HG03469 (cell line): ENCODE measurements around the gene SLC35F6.

Experiments
- ATAC-seq: cut with Tn5 transposase; IDR thresholded peaks from one replicate; pipeline ENCODE4 v1.9.1; 2021; ENCODE audit warnings: mild to moderate bottlenecking, moderate library complexity, moderate number of reproducible peaks; ENCODE audit not compliant: unreplicated experiment

The SLC35F6 gene, protein sequence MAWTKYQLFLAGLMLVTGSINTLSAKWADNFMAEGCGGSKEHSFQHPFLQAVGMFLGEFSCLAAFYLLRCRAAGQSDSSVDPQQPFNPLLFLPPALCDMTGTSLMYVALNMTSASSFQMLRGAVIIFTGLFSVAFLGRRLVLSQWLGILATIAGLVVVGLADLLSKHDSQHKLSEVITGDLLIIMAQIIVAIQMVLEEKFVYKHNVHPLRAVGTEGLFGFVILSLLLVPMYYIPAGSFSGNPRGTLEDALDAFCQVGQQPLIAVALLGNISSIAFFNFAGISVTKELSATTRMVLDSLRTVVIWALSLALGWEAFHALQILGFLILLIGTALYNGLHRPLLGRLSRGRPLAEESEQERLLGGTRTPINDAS

DNA sequence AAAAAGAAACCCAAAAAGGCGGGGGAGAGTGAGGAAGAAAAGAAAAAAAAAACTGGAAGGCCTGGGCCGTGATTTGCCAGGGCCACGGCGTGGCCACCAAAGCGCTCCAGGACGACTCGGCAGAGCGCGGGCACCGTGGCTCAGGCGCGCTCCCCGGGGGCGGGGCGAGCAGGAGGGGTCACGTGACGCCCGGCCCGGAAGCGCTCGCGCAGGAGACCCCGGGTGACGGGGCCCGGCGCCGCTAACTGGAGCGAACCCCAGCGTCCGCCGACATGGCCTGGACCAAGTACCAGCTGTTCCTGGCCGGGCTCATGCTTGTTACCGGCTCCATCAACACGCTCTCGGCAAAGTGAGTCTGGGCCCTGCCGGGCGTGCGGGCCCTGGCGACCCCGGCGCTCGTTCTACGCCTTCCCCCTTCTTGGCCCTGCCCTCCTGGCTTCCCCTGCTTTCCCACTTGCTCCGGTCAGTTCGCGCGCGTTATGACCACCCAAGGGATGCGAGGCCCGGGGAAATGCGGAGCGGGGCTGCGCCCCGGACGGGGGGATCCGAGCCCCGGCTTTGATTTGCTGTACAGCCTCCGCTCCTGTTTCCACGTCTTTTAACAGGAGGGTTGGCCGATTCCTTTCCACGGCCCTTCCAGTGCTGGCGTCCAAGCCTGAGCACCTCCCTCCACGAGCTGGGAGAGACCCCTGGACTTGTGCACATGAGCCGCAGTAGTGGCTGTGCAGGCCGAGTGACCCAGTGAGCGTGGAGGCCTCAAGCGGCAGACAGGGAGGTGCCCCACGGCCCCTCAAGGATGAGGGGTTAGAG, at the start of gene SLC35F6:
Gene SLC35F6 (plus strand): TSS at position 207 of the 810 bp plus-strand sequence. CDS start 66 bp downstream, at position 273.
- no peak for ATAC-seq

DNA sequence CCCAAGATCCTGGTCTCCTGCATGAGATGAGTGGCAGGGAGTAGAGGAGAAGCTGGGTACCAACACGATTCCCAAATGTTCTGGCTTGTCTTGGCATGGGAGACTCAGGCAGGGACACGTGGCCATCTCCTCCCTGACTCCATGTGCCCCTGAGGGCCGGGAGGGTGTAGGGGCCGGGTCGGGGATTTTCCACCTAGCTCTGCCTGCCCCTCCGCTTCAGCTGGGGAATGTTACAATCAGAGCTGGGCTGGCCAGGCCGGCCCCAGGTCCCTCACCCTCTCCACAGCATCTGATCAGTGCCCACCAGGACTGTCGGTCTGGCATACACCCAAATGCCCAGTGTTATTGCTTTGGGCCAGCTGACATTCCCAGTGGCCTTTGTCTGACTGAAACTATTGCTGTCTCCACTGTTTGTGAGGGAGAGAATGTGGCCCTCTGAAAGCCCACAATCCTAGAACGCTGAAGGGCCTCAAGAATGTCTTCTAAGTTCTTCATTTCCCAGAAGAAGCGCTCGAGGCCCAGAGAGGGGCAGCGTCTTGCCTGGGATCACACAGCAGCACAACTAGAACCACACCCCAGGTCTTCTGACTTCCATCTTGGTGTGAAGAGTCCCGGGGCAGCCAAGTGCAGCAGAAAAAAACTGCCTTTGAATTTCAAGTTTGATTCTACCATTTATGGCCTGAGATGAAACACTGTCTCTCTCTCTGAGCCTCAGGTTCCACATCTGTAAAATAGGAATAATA, 48.4 kb upstream of the SLC35F6 start:
- ATAC-seq: no peak

DNA sequence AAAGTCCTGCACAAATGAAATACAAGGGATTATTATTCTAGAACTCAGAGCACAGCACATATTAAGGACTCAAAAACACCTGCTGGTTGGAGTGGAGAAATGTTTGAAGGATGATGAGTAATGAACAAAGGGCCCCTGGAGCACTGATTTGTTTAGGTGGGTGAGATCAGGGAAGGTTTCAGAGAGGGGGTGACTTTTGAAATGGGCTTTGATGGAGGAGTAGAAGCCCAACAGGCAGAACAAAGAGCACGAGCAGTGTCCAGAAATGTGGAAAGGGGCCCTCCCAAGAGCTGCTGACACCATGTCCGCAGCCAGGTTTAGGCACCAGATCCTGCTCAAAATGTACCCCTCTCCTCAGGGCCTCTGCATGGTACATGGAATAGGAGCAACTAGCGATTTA, 47.7 kb upstream of the SLC35F6 start:
- ATAC-seq: no peak

DNA sequence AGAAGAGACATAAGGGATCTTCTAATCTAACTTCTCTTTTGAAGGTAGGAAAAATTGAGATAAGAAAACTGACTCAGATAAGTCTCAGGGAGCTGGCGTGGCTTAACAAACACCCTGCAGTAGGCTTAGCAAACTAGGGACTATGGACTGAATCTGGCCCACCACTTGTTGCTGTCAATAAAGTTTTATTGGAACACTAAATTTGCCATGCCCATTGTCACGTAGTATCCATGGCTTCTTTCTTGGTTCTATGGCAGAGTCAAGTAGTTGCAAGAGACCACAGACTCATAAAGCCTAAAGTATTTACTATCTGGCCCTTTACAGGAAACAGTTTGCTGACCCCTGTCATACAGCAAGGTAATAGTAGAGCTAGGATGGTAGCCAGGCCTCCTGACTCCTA, 47.3 kb upstream of the SLC35F6 start:
- no peak for ATAC-seq

DNA sequence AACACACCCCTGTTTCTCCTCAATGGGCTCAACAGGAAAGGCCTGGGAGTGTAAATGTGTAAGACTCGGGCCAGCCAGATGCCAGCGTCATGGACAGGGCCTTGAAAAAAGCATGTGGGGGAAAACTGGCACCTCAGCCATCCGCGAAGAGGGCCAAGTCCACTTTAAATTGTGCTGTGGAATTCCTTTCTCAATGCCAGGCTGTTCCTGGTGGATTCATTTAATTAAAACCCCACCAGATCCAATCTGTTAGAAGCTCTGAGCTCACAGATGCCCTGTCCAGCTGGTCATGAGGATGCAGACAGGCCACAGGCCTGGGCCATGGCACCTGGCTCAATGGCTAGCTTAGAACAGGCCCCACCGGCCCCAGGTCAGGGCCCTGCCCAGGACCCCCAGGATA, 46.7 kb upstream of the SLC35F6 start:
- no peak for ATAC-seq

DNA sequence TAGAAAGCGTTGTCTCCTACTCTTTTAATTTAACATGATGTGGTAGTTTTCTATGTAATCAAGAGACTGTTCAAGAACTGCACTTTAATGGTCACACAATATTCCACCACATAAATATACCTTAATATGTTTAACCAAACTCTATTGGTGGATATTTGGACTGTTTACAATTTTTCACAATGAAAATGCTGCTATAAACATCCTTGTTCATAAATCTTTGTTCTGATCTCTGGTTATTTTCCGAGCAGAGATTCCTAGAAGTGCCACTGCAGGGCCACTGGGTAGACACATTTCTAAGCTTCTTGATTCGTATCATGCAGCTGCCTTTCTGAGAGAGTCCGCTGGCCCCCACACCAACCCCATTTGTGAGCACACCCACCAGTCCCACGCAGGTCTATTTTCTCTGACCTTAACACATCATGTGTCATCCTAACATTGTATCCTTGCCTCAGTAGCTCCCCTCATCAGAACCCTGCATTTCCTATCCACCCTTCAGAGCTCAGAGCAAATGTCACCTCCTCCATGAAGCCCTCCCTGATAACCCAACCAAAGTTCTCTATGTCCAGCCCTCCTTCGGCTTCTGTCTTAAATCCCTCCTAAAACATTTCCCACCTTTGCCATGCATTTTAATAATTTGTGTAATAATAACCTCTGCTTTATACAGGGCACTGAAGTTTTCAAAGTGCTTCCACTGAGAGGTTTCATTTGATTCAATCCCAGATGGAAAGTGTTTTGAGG, 45.0 kb upstream of the SLC35F6 start:
- ATAC-seq: no peak

DNA sequence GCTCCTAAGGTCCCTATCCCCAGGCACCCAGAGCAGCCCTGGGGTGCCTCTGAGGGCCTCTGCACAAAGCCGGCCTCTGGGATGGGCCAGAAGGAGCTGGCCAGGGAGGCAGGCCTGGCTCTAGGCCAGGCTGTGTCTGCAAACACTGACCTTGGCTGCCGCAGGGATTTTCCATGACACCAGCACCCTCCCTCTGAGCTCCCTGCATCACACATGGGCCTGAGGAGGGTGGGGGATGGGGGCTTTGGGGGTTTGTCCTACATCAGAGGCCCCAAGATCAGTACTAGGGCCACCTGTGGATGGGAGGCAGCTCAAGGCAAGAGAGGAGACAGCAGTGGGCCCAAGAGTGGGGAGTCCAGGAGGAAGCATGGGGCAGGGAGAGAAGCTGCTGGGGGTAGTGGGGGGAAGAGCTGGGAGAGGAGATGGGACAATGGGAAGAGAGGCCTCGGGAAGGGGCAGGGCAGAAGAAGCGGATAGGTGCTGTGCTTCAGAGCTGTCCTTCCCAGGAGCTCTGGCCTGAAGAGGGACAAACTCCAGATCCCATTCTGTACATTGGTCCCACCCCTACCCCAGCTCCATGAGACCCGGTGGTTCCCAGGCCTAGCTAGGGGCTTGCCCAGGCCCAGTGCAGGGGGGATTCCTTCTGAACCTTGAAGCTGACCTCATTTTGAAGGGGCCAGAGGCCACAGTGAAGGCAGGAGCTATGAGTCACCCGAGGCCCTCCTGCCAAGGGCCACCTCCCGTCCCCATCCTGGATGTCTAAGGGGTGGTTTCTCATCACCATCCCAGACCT, 43.6 kb upstream of the SLC35F6 start:
- ATAC-seq: no peak

DNA sequence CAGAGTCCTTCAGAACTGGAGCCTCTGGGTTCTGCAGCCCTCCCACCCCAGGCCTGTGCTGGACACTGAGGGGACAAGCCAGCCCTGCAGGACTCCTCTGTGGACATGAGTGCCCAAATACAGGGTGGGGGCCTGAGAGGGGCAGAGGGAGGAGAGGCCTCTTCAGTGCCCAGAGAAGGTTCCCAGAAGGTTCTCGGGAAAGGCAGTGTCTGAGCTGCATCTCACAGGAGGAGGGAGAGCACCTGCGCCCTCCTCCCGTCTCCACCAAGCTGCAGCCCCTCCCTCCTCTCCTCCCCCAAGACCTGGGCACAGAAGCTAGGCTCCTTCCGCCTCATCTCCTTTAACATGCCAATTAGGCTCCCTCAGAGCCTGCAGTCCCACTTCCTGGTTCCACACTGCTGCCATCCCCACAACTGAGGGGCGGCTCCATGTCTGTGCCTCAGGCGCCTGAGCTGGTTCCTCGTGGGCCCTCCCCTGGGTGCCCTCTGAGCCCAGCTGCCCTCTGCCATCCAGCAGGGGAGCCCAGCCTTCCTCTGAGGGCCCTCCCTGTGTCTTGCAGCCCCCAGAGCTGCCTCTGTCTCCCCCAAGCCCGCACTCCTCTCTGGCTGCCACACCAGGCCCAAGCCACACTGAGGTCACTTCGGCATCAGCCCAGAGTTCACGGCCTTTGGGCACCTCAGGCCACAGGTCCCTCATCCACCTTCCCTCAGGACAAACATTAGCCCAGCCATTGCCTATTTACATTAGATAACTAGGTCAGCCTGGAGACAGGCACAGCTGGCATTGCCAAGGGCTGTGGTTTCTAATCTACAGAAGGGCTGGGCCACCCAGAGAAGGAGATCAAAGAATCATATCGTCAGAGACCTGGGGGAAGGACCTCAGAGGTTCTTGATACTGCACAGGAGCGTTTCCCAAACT, 42.7 kb upstream of the SLC35F6 start:
- no peak for ATAC-seq

DNA sequence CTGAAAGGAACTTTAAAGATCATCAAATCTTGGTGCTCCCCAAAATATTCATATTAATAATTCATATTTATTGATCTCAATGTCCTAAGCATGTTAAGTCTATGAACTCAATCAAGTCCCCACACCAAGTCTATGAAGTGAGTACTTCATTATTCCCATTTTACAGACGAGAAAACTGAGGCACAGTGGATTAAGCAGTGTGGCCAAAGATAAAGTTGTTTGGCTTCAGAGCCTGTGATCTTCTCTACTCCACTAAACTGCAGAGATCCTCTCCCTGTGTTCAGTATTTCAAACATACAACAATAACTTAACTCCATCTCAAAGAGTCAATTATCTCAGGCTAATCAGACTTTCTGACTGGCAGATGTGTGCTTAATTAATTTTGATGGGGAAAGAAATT, 41.8 kb upstream of the SLC35F6 start:
- ATAC-seq: no peak

DNA sequence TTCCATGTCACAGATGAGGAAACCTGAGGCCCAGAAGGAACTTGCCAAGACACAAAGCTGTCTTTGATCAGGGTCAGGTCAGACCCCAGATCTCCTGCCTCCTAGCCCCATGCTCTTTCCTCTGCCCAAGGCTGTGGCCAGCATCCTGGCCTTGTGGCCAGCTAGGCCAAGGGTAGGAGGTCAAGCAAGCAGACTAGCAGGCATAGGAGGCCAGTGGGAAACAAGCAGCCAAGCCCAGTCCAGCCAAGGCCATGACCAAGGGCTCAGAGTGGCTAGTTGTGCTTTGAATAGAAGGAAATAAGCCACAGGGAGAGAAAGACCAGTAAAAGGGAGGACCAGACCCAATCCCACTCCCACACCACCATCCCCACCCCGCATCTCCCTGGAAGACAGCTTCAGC, 41.2 kb upstream of the SLC35F6 start:
- ATAC-seq: no peak

DNA sequence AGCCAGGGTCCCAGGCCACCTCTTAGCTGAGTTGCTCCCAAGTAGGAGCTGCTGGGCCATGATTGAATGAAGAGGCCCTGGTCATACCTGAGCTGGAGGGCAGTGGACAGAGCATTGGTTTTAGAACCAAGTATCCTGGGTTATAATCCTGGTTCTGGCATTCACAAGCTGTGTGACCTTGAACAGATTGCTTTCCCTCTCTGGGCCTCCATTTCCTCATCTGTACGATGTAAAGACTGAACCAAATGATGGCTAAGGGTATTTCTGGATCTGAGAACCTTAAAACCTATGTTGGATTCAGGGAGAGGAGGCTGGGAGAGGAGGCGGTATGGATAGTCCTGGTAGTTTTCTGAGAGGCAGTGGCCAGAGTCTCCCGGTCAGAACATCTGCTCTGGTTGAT, 40.6 kb upstream of the SLC35F6 start:
- ATAC-seq: no peak

DNA sequence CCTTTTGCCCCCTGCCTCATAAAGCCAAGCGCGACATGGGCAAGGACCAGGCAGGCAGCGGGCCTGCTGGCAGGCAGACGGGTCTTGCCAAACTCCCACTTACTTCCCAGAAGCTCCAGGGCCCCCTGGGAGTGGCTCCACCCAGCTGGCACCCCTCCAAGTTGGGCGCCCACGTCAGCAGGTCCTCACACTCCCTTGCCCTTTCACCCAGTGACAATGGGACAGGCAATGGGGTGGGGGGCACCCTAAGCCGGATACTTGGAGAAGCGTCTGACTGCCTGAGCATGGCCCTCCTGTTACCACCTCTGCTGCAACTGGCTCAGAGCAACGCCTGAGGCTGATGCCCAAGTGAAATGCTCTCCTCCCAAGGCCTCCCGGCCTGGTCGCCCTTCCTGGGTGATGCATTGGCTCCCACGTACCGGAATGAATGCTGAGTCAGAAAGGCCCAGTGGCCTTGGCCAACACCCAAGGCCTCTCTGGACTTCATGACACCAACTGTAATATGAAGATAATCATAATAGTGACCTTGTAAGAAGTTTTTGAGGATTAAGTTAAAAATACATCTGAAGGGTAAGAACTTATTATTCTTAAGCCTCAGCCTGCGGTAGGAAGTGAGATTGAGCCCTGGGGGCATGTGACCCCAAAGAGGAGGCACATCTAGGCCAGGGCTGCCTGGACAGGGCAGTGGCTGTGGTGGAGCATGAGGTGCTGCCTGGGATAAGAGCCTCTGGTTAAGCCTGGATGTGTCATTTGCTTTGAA, 39.9 kb upstream of the SLC35F6 start:
- ATAC-seq: no peak

DNA sequence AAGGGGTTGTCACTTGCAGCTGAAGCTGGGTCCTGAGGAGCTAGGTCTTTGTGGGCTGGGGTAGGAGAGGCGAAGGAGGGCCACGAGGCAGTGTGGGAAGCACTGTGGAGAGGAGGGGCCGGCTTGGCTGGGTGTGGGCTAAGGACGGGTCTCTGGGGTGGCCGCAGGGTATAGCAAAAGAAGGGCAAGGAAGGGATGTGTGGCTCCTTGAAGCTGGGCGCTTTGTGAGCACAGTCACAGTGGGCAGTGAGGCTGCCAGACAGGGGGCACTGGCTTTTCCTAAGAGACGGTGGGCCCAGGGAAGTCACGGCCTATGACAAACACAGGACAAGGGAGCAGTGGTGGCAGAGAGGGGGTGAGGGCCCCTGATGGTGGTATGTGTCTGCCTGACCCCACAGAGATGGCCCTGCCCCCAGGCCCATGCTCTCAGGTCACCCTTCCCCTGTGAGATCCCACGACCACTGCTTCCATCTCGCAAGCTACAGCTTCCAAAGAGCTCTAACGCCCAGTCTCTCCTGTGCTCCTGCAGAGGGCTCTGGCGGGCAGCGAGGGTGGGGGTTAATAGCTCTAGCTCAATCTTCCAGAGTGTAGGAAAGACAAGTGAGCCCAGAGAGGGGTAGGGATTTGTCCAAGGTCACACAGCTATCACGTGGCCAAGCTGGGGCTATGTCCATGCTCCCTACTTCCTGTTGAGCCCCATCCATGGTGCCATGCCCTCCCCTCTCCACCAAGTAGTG, 39.1 kb upstream of the SLC35F6 start:
- no peak for ATAC-seq

DNA sequence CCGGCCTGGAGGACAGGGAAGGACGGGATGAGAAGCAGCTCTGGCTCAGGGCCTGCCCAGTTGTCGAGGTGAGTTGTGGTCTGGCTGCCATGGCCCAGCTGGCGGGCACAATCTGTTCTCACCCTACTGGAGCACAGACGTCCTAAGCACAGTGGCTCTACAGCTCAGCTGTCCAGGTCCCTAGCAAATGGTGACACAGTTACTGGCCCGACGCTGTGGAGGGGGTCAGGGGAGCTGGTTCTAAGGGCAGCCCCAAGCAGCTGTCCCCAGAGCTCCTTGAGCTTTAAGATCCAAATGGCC, 38.6 kb upstream of the SLC35F6 start:
- no peak for ATAC-seq

DNA sequence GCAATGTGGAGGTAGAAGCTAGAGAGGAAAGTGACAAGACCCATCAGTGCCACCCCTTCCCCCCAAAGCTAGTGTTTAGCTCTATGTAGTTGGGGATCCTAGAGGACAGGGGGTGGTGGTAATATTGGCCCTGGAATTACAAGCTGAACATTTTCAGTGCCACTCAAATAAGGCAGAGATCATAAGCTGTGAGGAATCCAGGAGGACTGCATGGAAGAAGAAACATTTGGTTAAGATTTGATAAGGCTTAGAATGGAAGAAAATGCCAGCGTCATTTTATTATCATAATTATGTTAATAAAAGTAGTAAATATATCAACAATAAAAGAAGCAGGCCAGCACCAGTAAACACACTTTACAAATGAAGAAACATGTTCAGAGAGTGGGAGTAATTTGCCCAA, 37.9 kb upstream of the SLC35F6 start:
- no peak for ATAC-seq

DNA sequence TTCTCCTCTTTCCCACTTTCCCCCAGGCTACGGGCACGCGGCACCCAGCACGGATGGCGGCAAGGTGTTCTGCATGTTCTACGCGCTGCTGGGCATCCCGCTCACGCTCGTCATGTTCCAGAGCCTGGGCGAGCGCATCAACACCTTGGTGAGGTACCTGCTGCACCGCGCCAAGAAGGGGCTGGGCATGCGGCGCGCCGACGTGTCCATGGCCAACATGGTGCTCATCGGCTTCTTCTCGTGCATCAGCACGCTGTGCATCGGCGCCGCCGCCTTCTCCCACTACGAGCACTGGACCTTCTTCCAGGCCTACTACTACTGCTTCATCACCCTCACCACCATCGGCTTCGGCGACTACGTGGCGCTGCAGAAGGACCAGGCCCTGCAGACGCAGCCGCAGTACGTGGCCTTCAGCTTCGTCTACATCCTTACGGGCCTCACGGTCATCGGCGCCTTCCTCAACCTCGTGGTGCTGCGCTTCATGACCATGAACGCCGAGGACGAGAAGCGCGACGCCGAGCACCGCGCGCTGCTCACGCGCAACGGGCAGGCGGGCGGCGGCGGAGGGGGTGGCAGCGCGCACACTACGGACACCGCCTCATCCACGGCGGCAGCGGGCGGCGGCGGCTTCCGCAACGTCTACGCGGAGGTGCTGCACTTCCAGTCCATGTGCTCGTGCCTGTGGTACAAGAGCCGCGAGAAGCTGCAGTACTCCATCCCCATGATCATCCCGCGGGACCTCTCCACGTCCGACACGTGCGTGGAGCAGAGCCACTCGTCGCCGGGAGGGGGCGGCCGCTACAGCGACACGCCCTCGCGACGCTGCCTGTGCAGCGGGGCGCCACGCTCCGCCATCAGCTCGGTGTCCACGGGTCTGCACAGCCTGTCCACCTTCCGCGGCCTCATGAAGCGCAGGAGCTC, 36.2 kb upstream of the SLC35F6 start:
- no peak for ATAC-seq

DNA sequence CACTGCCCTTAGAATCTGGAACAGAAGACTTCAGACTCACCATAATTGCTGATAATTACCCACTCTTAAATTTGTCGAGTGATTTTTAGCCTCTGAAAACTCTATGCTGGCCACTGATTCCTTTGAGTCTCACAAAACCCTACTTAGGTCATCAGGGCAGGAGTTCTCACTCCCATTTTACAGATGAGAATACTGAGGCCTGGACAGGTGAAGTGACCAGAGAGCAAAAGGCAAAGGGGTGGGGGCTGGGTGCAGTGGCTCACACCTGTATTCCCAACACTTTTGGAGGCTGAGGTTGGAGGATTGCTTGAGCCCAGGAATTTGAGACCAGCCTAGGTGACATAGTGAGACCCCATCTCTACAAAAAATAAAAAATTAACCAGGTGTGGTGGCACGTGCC, 34.8 kb upstream of the SLC35F6 start:
- ATAC-seq: no peak
